HL-60 (cell line): ENCODE measurements around the gene NDP.

Experiments used
- CTCF ChIP-seq: IDR thresholded peaks from one replicate; pipeline ENCODE4 v1.5.1; 2011; ENCODE audit warnings: low read length, control low read depth, inconsistent platforms; ENCODE audit not compliant: insufficient read depth
- GABPA ChIP-seq: IDR thresholded peaks from 2 replicates; pipeline ENCODE4 v1.6.1; 2012; ENCODE audit warnings: low read depth
- POLR2AphosphoS5 ChIP-seq: IDR thresholded peaks from 2 replicates; pipeline ENCODE4 v1.6.1; 2012; ENCODE audit warnings: low read depth
- SPI1 ChIP-seq: IDR thresholded peaks from 2 replicates; pipeline ENCODE4 v1.6.1; 2012; ENCODE audit warnings: low read depth, mild to moderate bottlenecking, borderline replicate concordance

DNA sequence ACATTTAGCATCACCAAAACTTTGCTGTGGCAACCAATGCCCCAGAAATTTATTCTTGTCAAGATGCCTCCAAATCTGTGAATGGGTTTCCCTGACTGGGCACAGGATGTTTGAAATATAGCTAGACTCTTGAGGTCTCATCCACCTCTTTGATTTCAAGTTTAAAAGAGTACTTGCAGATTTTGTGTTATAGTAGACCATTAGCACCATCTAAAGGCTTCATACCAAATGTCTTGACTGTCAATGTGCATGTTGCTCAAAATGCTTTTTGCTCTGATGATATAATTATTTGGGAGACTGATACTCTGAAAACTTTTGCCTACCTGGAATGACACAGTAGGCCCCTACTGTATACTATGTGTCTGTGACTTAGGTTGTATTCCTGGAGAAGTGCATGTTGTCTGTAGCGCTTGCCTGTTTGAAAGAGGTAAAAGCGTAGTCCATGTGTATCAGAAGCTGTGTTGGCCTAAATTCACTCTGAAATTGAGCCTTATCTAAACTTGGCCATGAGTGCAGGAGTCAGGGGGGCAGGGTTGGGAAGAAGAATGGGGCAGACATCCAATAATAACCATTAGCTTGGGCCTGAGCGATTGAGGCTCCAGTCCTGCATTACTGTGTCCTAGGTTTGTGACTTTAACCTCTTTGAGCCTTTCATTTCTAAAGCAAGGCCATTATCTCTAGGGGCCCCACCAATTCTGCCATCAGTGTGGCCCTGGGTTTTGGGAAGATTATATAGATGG is 33.8 kb downstream of the NDP start:
- no peak for TF ChIP-seq SPI1
- TF ChIP-seq CTCF, result no peak
- no peak for TF ChIP-seq POLR2AphosphoS5
- no peak for TF ChIP-seq GABPA
